Nephron progenitor cell (in vitro differentiated cells): Measurements from ENCODE around the gene CRYBG3.

Experiments
- DNase-seq: peaks from one replicate; pipeline ENCODE4 v3.0.0; 2021
- H3K27ac Mint-ChIP-seq: 2 replicates; pipeline ENCODE4 v1.8.0; 2021; ENCODE audit warnings: mild to moderate bottlenecking, moderate library complexity, mixed read lengths
- H3K27me3 Mint-ChIP-seq: 2 replicates; pipeline ENCODE4 v1.8.0; 2021; ENCODE audit warnings: mild to moderate bottlenecking, low read depth, mixed read lengths; ENCODE audit not compliant: poor library complexity
- H3K36me3 Mint-ChIP-seq: 2 replicates; pipeline ENCODE4 v1.8.0; 2021; ENCODE audit warnings: low read depth, mixed read lengths
- H3K4me1 Mint-ChIP-seq: 2 replicates; pipeline ENCODE4 v1.8.0; 2021; ENCODE audit warnings: mixed read lengths
- H3K4me3 Mint-ChIP-seq: 2 replicates; pipeline ENCODE4 v1.8.0; 2021; ENCODE audit warnings: mild to moderate bottlenecking, moderate library complexity, mixed read lengths
- H3K9me3 Mint-ChIP-seq: 2 replicates; pipeline ENCODE4 v1.8.0; 2021; ENCODE audit warnings: mild to moderate bottlenecking, moderate library complexity, mixed read lengths
- TF ChIP-seq, protein P1 (sequence below): fragments of 200-600 bp; sonication (generic); IDR thresholded peaks from 2 replicates; pipeline ENCODE4 v1.5.0; 2021; ENCODE audit warnings: antibody characterized with exemption

The CRYBG3 gene

DNA sequence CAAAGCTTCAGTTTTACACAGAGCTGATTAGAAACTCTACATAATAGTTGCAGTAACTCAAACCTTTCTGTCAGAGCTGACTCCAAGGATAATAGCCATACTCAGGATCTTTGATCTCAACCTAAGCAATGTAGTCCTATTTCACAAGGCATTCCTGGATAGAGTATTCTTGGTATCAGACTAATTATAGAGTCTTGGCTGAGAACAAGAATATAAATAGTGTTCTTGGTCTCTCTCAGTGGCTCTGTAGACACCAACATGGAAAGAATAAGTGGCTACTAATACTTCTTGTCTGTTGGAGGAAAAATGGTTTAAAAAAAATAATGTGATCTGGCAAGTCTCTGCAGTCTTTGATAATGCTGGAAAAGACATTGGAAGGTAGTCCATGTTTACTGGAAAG lies 94.8 kb downstream of the CRYBG3 start:
- peaks cover under 1% of the 10 kb centered on the region for H3K9me3 Mint-ChIP-seq
- TF ChIP-seq, protein P1, sequence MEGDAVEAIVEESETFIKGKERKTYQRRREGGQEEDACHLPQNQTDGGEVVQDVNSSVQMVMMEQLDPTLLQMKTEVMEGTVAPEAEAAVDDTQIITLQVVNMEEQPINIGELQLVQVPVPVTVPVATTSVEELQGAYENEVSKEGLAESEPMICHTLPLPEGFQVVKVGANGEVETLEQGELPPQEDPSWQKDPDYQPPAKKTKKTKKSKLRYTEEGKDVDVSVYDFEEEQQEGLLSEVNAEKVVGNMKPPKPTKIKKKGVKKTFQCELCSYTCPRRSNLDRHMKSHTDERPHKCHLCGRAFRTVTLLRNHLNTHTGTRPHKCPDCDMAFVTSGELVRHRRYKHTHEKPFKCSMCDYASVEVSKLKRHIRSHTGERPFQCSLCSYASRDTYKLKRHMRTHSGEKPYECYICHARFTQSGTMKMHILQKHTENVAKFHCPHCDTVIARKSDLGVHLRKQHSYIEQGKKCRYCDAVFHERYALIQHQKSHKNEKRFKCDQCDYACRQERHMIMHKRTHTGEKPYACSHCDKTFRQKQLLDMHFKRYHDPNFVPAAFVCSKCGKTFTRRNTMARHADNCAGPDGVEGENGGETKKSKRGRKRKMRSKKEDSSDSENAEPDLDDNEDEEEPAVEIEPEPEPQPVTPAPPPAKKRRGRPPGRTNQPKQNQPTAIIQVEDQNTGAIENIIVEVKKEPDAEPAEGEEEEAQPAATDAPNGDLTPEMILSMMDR = no peak
- peaks cover 11% of the 10 kb centered on the region for H3K36me3 Mint-ChIP-seq
- no peaks in the 10 kb centered on the region for H3K27me3 Mint-ChIP-seq
- DNase-seq = no peak
- H3K27ac Mint-ChIP-seq = no peak overlapping the region
- no peak overlapping the region for H3K4me3 Mint-ChIP-seq
- H3K4me1 Mint-ChIP-seq = no peaks in the 10 kb centered on the region

DNA sequence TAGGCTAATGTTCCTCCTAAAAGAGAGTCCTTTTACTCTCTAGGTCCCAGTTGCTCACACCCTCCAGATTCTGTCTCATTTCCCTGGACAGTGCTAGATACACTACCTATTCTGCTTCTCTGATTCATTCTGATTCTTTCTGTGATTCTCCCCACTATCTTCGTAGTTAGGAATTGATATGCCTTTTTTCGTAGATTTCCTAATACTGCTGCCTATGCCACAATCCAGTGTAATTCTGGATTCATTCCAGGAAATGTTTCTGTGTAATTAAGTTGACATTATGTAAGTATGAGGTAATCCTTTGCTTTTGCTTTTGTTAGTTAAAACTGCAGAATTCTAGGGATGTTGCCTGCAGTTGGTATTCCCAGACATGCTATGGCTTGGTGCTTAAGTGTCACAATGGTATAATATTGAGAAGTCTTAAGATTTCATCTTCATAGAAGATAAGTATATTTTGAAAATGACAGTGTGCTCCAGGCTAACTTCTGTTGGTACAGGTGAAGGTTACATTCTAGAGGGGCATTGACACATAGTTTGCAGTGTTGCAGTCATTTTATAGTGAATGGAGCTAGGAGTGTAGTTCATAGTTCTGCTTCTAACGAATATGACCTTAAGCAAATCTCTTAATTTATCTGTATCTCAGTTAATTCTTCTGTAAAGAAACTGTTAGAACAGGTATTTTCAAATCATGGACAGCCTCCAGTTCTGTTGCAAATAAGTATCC lies 96.2 kb downstream of the CRYBG3 start:
- H3K27me3 Mint-ChIP-seq = no peaks in the 10 kb centered on the region
- no peaks in the 10 kb centered on the region for H3K4me1 Mint-ChIP-seq
- no peak overlapping the region for H3K4me3 Mint-ChIP-seq
- no peak for DNase-seq
- TF ChIP-seq, protein P1 = no peak
- H3K36me3 Mint-ChIP-seq = peaks cover 16% of the 10 kb centered on the region
- no peak overlapping the region for H3K27ac Mint-ChIP-seq
- H3K9me3 Mint-ChIP-seq = no peaks in the 10 kb centered on the region

DNA sequence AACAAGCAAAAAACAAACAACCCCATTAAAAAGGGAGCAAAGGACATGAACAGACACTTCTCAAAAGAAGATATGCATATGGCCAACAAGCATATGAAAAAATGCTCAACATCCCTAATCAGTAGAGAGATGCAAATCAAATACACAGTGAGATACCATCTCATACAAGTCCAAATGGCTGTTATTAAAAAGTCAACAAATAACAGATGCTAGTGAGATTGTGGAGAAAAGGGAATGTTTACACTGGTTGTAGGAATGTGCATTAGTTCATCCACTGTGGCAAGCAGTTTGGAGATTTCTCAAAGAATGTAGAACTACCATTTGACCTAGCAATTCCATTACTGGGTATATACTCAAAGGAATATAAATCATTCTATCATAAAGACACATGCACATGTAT lies 105.9 kb downstream of the CRYBG3 start:
- peaks cover 57% of the 10 kb centered on the region for H3K36me3 Mint-ChIP-seq
- no peak overlapping the region for H3K4me3 Mint-ChIP-seq

DNA sequence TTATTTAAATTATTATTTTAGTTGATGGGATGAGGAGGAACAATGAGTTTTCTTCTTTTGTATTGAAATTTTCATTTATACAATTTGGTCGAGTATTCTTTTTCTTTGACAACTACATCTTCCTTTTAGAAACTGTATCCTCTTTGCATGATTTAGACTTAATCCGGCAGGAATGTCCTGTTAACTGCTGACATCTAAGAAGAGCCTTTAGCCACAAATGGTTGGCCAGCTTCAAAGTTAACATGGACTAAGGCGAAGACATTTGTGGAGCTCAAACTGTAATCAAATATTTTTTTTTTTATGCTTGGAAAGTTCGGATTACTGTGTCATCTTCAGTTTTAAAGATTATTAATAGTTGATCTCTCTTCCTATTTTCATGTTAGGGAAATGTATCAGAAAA lies 107.2 kb downstream of the CRYBG3 start:
- Mint-ChIP-seq H3K27ac (no peak overlapping the region), H3K4me1 (peaks cover 9% of the 10 kb centered on the region), H3K4me3 (no peak overlapping the region), H3K9me3 (peaks cover 13% of the 10 kb centered on the region), H3K27me3 (peaks cover 3% of the 10 kb centered on the region), H3K36me3 (peaks cover 53% of the 10 kb centered on the region)
- no peak for DNase-seq
- TF ChIP-seq, protein P1 = no peak

More for the DNA sequence above, 105.9 kb downstream of the CRYBG3 start:
- Mint-ChIP-seq H3K27ac (no peak overlapping the region), H3K4me1 (peaks cover 6% of the 10 kb centered on the region), H3K9me3 (peaks cover 13% of the 10 kb centered on the region), H3K27me3 (peaks cover 2% of the 10 kb centered on the region)
- no peak for DNase-seq
- TF ChIP-seq, protein P1 = no peak

DNA sequence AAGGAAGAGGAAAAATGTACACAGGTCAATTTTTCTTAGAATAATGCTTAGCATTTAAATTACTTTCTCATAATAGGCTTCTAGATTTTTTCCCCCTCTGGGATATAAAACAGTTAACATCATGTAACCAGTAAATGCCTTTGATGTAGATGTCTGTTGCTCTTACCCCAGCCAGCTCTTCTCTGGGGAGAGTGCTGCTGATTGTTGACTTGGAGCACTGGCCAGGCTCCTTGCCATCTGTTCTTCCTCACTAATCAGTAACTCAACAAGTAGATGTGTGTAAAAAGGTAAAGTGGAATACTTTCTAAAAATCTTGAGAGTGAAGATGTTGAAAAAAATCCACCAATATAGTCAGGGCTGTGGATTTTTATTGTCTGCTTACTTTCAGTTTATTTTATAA lies 108.2 kb downstream of the CRYBG3 start:
- no peak for DNase-seq
- TF ChIP-seq, protein P1 = no peak
- Mint-ChIP-seq H3K4me1 (peaks cover 9% of the 10 kb centered on the region), H3K9me3 (peaks cover 13% of the 10 kb centered on the region), H3K27ac (no peak overlapping the region), H3K36me3 (peaks cover 46% of the 10 kb centered on the region), H3K4me3 (no peak overlapping the region), H3K27me3 (peaks cover 3% of the 10 kb centered on the region)

DNA sequence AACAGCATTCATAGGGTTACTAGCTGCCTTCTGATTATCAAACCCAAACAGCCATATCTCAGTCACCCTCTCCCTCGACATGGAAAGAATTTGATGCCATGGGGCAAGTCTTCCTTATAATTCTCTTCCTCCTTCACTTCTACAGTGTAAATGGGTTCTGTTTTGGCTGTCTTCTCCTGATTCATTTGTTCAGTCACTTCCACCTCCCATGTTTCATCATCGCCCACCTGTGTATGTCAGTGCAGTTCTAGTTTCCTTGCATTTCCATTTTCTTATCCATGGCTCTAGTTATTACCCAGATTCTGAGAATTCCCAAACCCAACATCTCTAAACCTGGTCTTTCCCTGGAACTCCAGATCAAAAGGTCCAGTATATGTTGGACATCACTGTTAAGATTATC lies 109.4 kb downstream of the CRYBG3 start:
- TF ChIP-seq, protein P1 = no peak
- peaks cover 48% of the 10 kb centered on the region for H3K36me3 Mint-ChIP-seq

More for the DNA sequence above, 109.4 kb downstream of the CRYBG3 start:
- DNase-seq = no peak
- Mint-ChIP-seq H3K27me3 (peaks cover 6% of the 10 kb centered on the region), H3K27ac (no peak overlapping the region), H3K4me1 (peaks cover 9% of the 10 kb centered on the region), H3K4me3 (no peak overlapping the region), H3K9me3 (peaks cover 13% of the 10 kb centered on the region)
